IPS-20b (cell line): ENCODE measurements around the gene LAMA2.

Experiments
- H3K27ac ChIP-seq: one replicate; pipeline ENCODE4 v1.5.1; 2013; ENCODE audit warnings: low read length
- H3K27me3 ChIP-seq: 2 replicates; pipeline ENCODE4 v1.6.1; 2013; ENCODE audit warnings: mild to moderate bottlenecking, low read length, inconsistent platforms; ENCODE audit not compliant: insufficient read depth
- H3K36me3 ChIP-seq: 2 replicates; pipeline ENCODE4 v1.6.1; 2013; ENCODE audit warnings: low read depth, mild to moderate bottlenecking, inconsistent platforms, low read length, moderate library complexity; ENCODE audit not compliant: insufficient read depth
- H3K4me1 ChIP-seq: 2 replicates; pipeline ENCODE4 v1.6.1; 2013; ENCODE audit warnings: mild to moderate bottlenecking, control low read depth, inconsistent platforms, low read length, moderate library complexity; ENCODE audit not compliant: insufficient read depth
- H3K4me3 ChIP-seq: 2 replicates; pipeline ENCODE4 v1.5.1; 2013; ENCODE audit warnings: mild to moderate bottlenecking, low read length, inconsistent platforms
- H3K9ac ChIP-seq: 2 replicates; pipeline ENCODE4 v1.6.1; 2013; ENCODE audit warnings: low read depth, mild to moderate bottlenecking, inconsistent platforms, low read length, moderate library complexity
- H3K9me3 ChIP-seq: 2 replicates; pipeline ENCODE4 v1.6.1; 2013; ENCODE audit warnings: mild to moderate bottlenecking, low read depth, low read length, inconsistent platforms; ENCODE audit not compliant: insufficient read depth

The LAMA2 gene

GRCh38 chr6:129536271-129536670 lies 653.3 kb downstream of the LAMA2 start:
- H3K36me3 ChIP-seq: no peaks in the 10 kb centered on the region
- no peak overlapping the region for H3K9ac ChIP-seq
- no peaks in the 10 kb centered on the region for H3K27me3 ChIP-seq
- no peak overlapping the region for H3K4me3 ChIP-seq
- H3K4me1 ChIP-seq: no peaks in the 10 kb centered on the region
- H3K27ac ChIP-seq: no peak overlapping the region
- H3K9me3 ChIP-seq: no peaks in the 10 kb centered on the region

- H3K27ac ChIP-seq: no peak overlapping the region
- H3K36me3 ChIP-seq: no peaks in the 10 kb centered on the region
- H3K27me3 ChIP-seq: no peaks in the 10 kb centered on the region
- no peaks in the 10 kb centered on the region for H3K9me3 ChIP-seq
- H3K4me1 ChIP-seq: no peaks in the 10 kb centered on the region
- H3K9ac ChIP-seq: no peak overlapping the region
- H3K4me3 ChIP-seq: no peak overlapping the region
Measured at GRCh38 chr6:129539032-129539431, 656.1 kb downstream of the LAMA2 start.

- Histone ChIP-seq H3K27me3 (no peaks in the 10 kb centered on the region), H3K36me3 (no peaks in the 10 kb centered on the region), H3K4me1 (no peaks in the 10 kb centered on the region)
Measured at GRCh38 chr6:129542705-129543104, 659.8 kb downstream of the LAMA2 start.

GRCh38 chr6:129543981-129544380 lies 661.0 kb downstream of the LAMA2 start:
- H3K4me3 ChIP-seq: no peak overlapping the region
- no peaks in the 10 kb centered on the region for H3K36me3 ChIP-seq
- no peaks in the 10 kb centered on the region for H3K9me3 ChIP-seq
- no peak overlapping the region for H3K27ac ChIP-seq
- no peak overlapping the region for H3K9ac ChIP-seq
- no peaks in the 10 kb centered on the region for H3K4me1 ChIP-seq
- H3K27me3 ChIP-seq: no peaks in the 10 kb centered on the region

More at GRCh38 chr6:129542705-129543104, 659.8 kb downstream of the LAMA2 start:
- Histone ChIP-seq H3K4me3 (no peak overlapping the region), H3K9me3 (no peaks in the 10 kb centered on the region), H3K27ac (no peak overlapping the region), H3K9ac (no peak overlapping the region)

GRCh38 chr6:129544892-129545612 lies 662.1 kb downstream of the LAMA2 start:
- H3K9ac ChIP-seq: no peak overlapping the region
- H3K4me3 ChIP-seq: no peak overlapping the region
- H3K9me3 ChIP-seq: no peaks in the 10 kb centered on the region

GRCh38 chr6:129546702-129547101 lies 663.8 kb downstream of the LAMA2 start:
- Histone ChIP-seq H3K36me3 (no peaks in the 10 kb centered on the region), H3K27me3 (no peaks in the 10 kb centered on the region), H3K4me3 (no peak overlapping the region), H3K9me3 (no peaks in the 10 kb centered on the region), H3K4me1 (no peaks in the 10 kb centered on the region), H3K9ac (no peak overlapping the region), H3K27ac (no peak overlapping the region)

More at GRCh38 chr6:129544892-129545612, 662.1 kb downstream of the LAMA2 start:
- Histone ChIP-seq H3K27me3 (no peaks in the 10 kb centered on the region), H3K27ac (no peak overlapping the region), H3K36me3 (no peaks in the 10 kb centered on the region), H3K4me1 (no peaks in the 10 kb centered on the region)

GRCh38 chr6:129551486-129551885 lies 668.5 kb downstream of the LAMA2 start:
- Histone ChIP-seq H3K4me3 (no peak overlapping the region), H3K9ac (no peak overlapping the region), H3K27me3 (no peaks in the 10 kb centered on the region), H3K4me1 (no peaks in the 10 kb centered on the region), H3K36me3 (no peaks in the 10 kb centered on the region), H3K27ac (no peak overlapping the region), H3K9me3 (no peaks in the 10 kb centered on the region)

GRCh38 chr6:129552413-129552812 lies 669.5 kb downstream of the LAMA2 start:
- Histone ChIP-seq H3K27me3 (no peaks in the 10 kb centered on the region), H3K27ac (no peak overlapping the region), H3K9ac (no peak overlapping the region), H3K4me3 (no peak overlapping the region), H3K4me1 (no peaks in the 10 kb centered on the region), H3K36me3 (no peaks in the 10 kb centered on the region), H3K9me3 (no peaks in the 10 kb centered on the region)

- Histone ChIP-seq H3K9ac (no peak overlapping the region), H3K9me3 (no peaks in the 10 kb centered on the region), H3K36me3 (no peaks in the 10 kb centered on the region), H3K27me3 (no peaks in the 10 kb centered on the region), H3K27ac (no peak overlapping the region), H3K4me3 (no peak overlapping the region), H3K4me1 (no peaks in the 10 kb centered on the region)
Measured at GRCh38 chr6:129555206-129555832, 672.4 kb downstream of the LAMA2 start.

GRCh38 chr6:129558248-129558647 lies 675.3 kb downstream of the LAMA2 start:
- Histone ChIP-seq H3K27ac (no peak overlapping the region), H3K36me3 (no peaks in the 10 kb centered on the region), H3K9ac (no peak overlapping the region), H3K27me3 (no peaks in the 10 kb centered on the region), H3K9me3 (no peaks in the 10 kb centered on the region), H3K4me1 (no peaks in the 10 kb centered on the region), H3K4me3 (no peak overlapping the region)

GRCh38 chr6:129565366-129565765 lies 682.4 kb downstream of the LAMA2 start:
- H3K27ac ChIP-seq: no peak overlapping the region

GRCh38 chr6:129565811-129566210 lies 682.9 kb downstream of the LAMA2 start:
- H3K4me1 ChIP-seq: no peaks in the 10 kb centered on the region
- H3K9me3 ChIP-seq: no peaks in the 10 kb centered on the region
- H3K9ac ChIP-seq: no peak overlapping the region
- H3K27me3 ChIP-seq: no peaks in the 10 kb centered on the region
- no peak overlapping the region for H3K27ac ChIP-seq
- H3K36me3 ChIP-seq: no peaks in the 10 kb centered on the region
- no peak overlapping the region for H3K4me3 ChIP-seq

More at GRCh38 chr6:129565366-129565765, 682.4 kb downstream of the LAMA2 start:
- Histone ChIP-seq H3K27me3 (no peaks in the 10 kb centered on the region), H3K4me1 (no peaks in the 10 kb centered on the region), H3K4me3 (no peak overlapping the region), H3K9me3 (no peaks in the 10 kb centered on the region), H3K36me3 (no peaks in the 10 kb centered on the region), H3K9ac (no peak overlapping the region; the same call in 1 of the 2 replicates)
